Activated naive CD4-positive, alpha-beta T cell treated with anti-CD3 and anti-CD28 coated beads, Interleukin-2, amount 10 ng/mL, durations not matched to agents 5 hours and 36 hours (primary cell): ENCODE data around the gene GHSR. TPM values are rescaled to one million over a fixed set of nuclear protein-coding genes. Genes with fewer than 3 reads are reported as not detected.

Experiments used
- total RNA-seq, 2 experiments: library from RNA; stranded (reverse); gene quantifications; one replicate each; pipeline ENCODE4 v1.2.3, GENCODE V29; 2021

The GHSR gene
- not detected for total RNA-seq

GRCh38 chr3:172447611-172448579, at the start of gene GHSR:
Gene GHSR (minus strand): TSS chr3:172448456. CDS start chr3:172448413, 43 bp downstream.

Other genes with a start within 250 kb of the GHSR start
- 10 to 100 TPM; 72.7 to 79.2 TPM for gene TNFSF10, start 75.0 kb upstream of the GHSR start, total RNA-seq